Measurements from ENCODE around the gene DAB2IP. TPM values are rescaled to one million over a fixed set of nuclear protein-coding genes. Genes with fewer than 3 reads are reported as not detected.
A peak's percentile ranks its signal among the peaks of the same experiment; 100 is the strongest.

Gene DAB2IP
- total and polyA plus RNA-seq, 4 donors: 19.4 to 75.0 (median 28.7) TPM

- DNase-seq (peak; percentile 80 to 87 (median 84)), ATAC-seq (ENCODE audit: insufficient read depth, low FRiP score) (peak; percentile 87)
- Histone ChIP-seq H3K9ac (ENCODE audit: insufficient read depth in 1 of 2, low read length in 2 of 2) (peak overlapping the region in 1 of 2 donors; percentile 47), H3K36me3 (ENCODE audit: control insufficient read depth in 4 of 4, insufficient read depth in 4 of 4, low read length in 4 of 4) (peaks cover 0 to 2% (median under 1%) of the 10 kb centered on the region in 4 donors), H3K27me3 (ENCODE audit: control insufficient read depth in 3 of 3, insufficient read depth in 3 of 3, low read length in 2 of 3) (no peaks in the 10 kb centered on the region), H3K4me1 (ENCODE audit: control insufficient read depth in 5 of 5, insufficient read depth in 5 of 5, low read length in 5 of 5) (peaks cover 15 to 32% (median 28%) of the 10 kb centered on the region in 5 donors), H3K9me3 (ENCODE audit: control insufficient read depth in 4 of 4, insufficient read depth in 3 of 4, low read length in 3 of 4) (no peaks in the 10 kb centered on the region), H3K4me3 (peak overlapping the region; percentile 47), H3K27ac (ENCODE audit: low read depth in 1 of 2, low read length in 1 of 2) (peak overlapping the region; percentile 80 to 90)
- peak; percentile 10 for TF ChIP-seq CTCF (IDR thresholded peaks at IDR 0.05; ENCODE audit: control extremely low read depth, extremely low read depth)
- 33 to 68% methylated on average over 15 of the region's 15 CpGs for WGBS, 2 donors
These were observed 92.1 kb downstream of the DAB2IP start for GRCh38 chr9:121743441-121744001.

GRCh38 chr9:121744002-121744686 lies 92.7 kb downstream of the DAB2IP start:
- DNase-seq (peak; percentile 43 to 62 (median 55)), ATAC-seq (ENCODE audit: insufficient read depth, low FRiP score) (no peak)
- Histone ChIP-seq H3K4me1 (ENCODE audit: control insufficient read depth in 5 of 5, insufficient read depth in 5 of 5, low read length in 5 of 5) (peaks cover 13 to 31% (median 25%) of the 10 kb centered on the region in 5 donors), H3K9ac (ENCODE audit: insufficient read depth in 1 of 2, low read length in 2 of 2) (peak overlapping the region in 1 of 2 donors; percentile 42), H3K36me3 (ENCODE audit: control insufficient read depth in 4 of 4, insufficient read depth in 4 of 4, low read length in 4 of 4) (peaks cover 0 to 2% (median under 1%) of the 10 kb centered on the region in 4 donors), H3K27me3 (ENCODE audit: control insufficient read depth in 3 of 3, insufficient read depth in 3 of 3, low read length in 2 of 3) (no peaks in the 10 kb centered on the region), H3K9me3 (ENCODE audit: control insufficient read depth in 4 of 4, insufficient read depth in 3 of 4, low read length in 3 of 4) (no peaks in the 10 kb centered on the region), H3K27ac (ENCODE audit: low read depth in 1 of 2, low read length in 1 of 2) (peak overlapping the region; percentile 80 to 90), H3K4me3 (peak overlapping the region; percentile 47)
- WGBS, 2 donors: 31 to 67% methylated on average over 11 of the region's 11 CpGs
- TF ChIP-seq CTCF (IDR thresholded peaks at IDR 0.05; ENCODE audit: control extremely low read depth, extremely low read depth): peak; percentile 33

- H3K9ac ChIP-seq (ENCODE audit: insufficient read depth in 1 of 2, low read length in 2 of 2): peak overlapping the region in 1 of 2 donors; percentile 13
These were observed 93.4 kb downstream of the DAB2IP start for GRCh38 chr9:121744687-121745395.

More at GRCh38 chr9:121744687-121745395, 93.4 kb downstream of the DAB2IP start:
- DNase-seq (no peak), ATAC-seq (ENCODE audit: insufficient read depth, low FRiP score) (no peak)
- H3K27ac ChIP-seq (ENCODE audit: low read depth in 1 of 2, low read length in 1 of 2): peak overlapping the region; percentile 80 to 90
- H3K27me3 ChIP-seq (ENCODE audit: control insufficient read depth in 3 of 3, insufficient read depth in 3 of 3, low read length in 2 of 3): no peaks in the 10 kb centered on the region
- no peak overlapping the region for H3K4me3 ChIP-seq
- H3K4me1 ChIP-seq (ENCODE audit: control insufficient read depth in 5 of 5, insufficient read depth in 5 of 5, low read length in 5 of 5): peaks cover 10 to 35% (median 22%) of the 10 kb centered on the region in 5 donors
- peaks cover 0 to 2% (median 0%) of the 10 kb centered on the region in 4 donors for H3K36me3 ChIP-seq (ENCODE audit: control insufficient read depth in 4 of 4, insufficient read depth in 4 of 4, low read length in 4 of 4)
- no peak for TF ChIP-seq CTCF (IDR thresholded peaks at IDR 0.05; ENCODE audit: control extremely low read depth, extremely low read depth)
- 60 to 81% methylated on average over 11 of the region's 11 CpGs for WGBS, 2 donors
- no peaks in the 10 kb centered on the region for H3K9me3 ChIP-seq (ENCODE audit: control insufficient read depth in 4 of 4, insufficient read depth in 3 of 4, low read length in 3 of 4)
